ENCODE measurements around the gene UNC119B.

DNA sequence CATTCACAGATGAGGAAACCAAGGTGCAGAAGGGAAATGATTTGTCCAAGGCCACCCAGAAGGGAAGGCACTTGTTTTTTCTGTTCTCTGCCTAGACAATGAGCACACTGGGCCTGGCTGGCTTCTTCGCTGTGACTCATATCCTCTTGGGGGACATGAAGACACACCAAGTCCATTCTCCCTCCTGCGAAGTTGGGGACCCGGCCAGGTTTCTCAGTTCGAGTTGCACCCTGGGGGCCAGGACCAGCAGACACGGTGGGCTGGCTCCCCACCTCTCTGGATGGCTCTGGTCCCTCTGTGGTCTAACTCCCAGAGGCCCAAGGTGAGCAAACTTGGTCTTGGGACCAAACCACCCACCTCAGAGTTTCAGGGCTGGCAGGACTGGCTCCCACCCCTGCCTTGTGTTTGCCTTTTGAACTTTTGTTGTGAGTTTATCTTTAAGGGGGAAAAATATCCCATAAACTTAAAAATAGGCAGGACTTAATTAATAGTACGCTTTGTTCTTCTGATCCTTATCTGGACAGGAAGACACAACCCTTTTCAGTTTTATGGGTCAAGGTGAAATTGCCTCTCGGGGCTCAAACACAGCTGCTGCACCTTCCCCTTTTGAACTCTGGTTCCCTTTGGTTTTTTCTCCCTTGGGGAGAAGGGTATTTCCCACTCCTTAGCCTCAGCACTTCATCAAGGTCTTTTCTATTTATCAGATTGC is 32.3 kb upstream of the UNC119B start:
- TF ChIP-seq, protein P1, sequence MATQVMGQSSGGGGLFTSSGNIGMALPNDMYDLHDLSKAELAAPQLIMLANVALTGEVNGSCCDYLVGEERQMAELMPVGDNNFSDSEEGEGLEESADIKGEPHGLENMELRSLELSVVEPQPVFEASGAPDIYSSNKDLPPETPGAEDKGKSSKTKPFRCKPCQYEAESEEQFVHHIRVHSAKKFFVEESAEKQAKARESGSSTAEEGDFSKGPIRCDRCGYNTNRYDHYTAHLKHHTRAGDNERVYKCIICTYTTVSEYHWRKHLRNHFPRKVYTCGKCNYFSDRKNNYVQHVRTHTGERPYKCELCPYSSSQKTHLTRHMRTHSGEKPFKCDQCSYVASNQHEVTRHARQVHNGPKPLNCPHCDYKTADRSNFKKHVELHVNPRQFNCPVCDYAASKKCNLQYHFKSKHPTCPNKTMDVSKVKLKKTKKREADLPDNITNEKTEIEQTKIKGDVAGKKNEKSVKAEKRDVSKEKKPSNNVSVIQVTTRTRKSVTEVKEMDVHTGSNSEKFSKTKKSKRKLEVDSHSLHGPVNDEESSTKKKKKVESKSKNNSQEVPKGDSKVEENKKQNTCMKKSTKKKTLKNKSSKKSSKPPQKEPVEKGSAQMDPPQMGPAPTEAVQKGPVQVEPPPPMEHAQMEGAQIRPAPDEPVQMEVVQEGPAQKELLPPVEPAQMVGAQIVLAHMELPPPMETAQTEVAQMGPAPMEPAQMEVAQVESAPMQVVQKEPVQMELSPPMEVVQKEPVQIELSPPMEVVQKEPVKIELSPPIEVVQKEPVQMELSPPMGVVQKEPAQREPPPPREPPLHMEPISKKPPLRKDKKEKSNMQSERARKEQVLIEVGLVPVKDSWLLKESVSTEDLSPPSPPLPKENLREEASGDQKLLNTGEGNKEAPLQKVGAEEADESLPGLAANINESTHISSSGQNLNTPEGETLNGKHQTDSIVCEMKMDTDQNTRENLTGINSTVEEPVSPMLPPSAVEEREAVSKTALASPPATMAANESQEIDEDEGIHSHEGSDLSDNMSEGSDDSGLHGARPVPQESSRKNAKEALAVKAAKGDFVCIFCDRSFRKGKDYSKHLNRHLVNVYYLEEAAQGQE (IDR thresholded peaks at IDR 0.05), result no peak
- TF ChIP-seq, protein P2, sequence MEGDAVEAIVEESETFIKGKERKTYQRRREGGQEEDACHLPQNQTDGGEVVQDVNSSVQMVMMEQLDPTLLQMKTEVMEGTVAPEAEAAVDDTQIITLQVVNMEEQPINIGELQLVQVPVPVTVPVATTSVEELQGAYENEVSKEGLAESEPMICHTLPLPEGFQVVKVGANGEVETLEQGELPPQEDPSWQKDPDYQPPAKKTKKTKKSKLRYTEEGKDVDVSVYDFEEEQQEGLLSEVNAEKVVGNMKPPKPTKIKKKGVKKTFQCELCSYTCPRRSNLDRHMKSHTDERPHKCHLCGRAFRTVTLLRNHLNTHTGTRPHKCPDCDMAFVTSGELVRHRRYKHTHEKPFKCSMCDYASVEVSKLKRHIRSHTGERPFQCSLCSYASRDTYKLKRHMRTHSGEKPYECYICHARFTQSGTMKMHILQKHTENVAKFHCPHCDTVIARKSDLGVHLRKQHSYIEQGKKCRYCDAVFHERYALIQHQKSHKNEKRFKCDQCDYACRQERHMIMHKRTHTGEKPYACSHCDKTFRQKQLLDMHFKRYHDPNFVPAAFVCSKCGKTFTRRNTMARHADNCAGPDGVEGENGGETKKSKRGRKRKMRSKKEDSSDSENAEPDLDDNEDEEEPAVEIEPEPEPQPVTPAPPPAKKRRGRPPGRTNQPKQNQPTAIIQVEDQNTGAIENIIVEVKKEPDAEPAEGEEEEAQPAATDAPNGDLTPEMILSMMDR (IDR thresholded peaks at IDR 0.05; ENCODE audit: low read depth, low read length, missing input control), result no peak
- TF ChIP-seq TAF1 (conservative IDR thresholded peaks at IDR 0.05) (no peak), EGR1 (IDR thresholded peaks at IDR 0.05; ENCODE audit: low read depth in 2 of 2) (no peak), FOXA2 (IDR thresholded peaks at IDR 0.05) (no peak)
- TF ChIP-seq, protein P3, sequence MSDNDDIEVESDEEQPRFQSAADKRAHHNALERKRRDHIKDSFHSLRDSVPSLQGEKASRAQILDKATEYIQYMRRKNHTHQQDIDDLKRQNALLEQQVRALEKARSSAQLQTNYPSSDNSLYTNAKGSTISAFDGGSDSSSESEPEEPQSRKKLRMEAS (IDR thresholded peaks at IDR 0.05), result no peak
- TF ChIP-seq, protein P4, sequence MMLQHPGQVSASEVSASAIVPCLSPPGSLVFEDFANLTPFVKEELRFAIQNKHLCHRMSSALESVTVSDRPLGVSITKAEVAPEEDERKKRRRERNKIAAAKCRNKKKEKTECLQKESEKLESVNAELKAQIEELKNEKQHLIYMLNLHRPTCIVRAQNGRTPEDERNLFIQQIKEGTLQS (IDR thresholded peaks at IDR 0.05), result no peak

Measured in liver (tissue), 3 donors.